GM12878 (cell line): ENCODE measurements around the gene CFAP141. TPM values are rescaled to one million over a fixed set of nuclear protein-coding genes. Genes with fewer than 3 reads are reported as not detected.

Source experiments
- ATAC-seq: fragments of 200-7000 bp; cut with Tn5 transposase; 3 replicates; pipeline ENCODE4 v1.9.1; 2020; ENCODE audit warnings: mild to moderate bottlenecking, moderate library complexity
- BruUV-seq: library from RNA; stranded (reverse); fragments of 400-500 nt; replicated peaks from 2 replicates; lab custom pipeline; 2021; lab: Mats Ljungman, UMichigan
- CTCF ChIA-PET: fragments of 300-600 bp; sonication (Branson Sonifier 250); formaldehyde crosslinking; extraction: SDS; loops from one replicate; lab custom pipeline; 2021; ENCODE audit warnings: inconsistent platforms; lab: Yijun Ruan, JAX
- POLR2A ChIA-PET: fragments of 350-600 bp; formaldehyde crosslinking; extraction: SDS; loops from one replicate; lab custom pipeline; 2021; ENCODE audit warnings: inconsistent platforms; lab: Charles Lee
- RAD21 ChIA-PET: fragments of 300-600 bp; sonication (Branson Sonifier 250); formaldehyde crosslinking; loops from one replicate; lab custom pipeline; 2023; ENCODE audit warnings: antibody characterized with exemption; ENCODE audit not compliant: unreplicated experiment; lab: Charles Lee
- SMC1A ChIA-PET: fragments of 300-600 bp; sonication (Branson Sonifier 250); formaldehyde crosslinking; loops from one replicate; lab custom pipeline; 2023; ENCODE audit not compliant: unreplicated experiment, uncharacterized antibody; lab: Charles Lee
- DNase-seq: peaks from one replicate; pipeline ENCODE4 v3.0.0-alpha.2; 2011; ENCODE audit warnings: low read depth, low spot score
- FAIRE-seq: peaks from 3 replicates; lab custom pipeline; 2011; peaks lifted over from hg19 to GRCh38; lab: Jason Lieb, UNC
- H2AFZ ChIP-seq: 2 replicates; pipeline ENCODE4 v1.6.0; 2011; ENCODE audit warnings: low read depth, low read length, control low read depth; ENCODE audit not compliant: control insufficient read depth
- H3K27ac ChIP-seq: 2 replicates; pipeline ENCODE4 v1.5.1; 2011; ENCODE audit warnings: control low read depth; ENCODE audit not compliant: control insufficient read depth, insufficient read depth
- H3K27me3 ChIP-seq, 2 experiments: replicated peaks in 1 of 2; 2 replicates each; pipeline versions ENCODE4 v1.6.0 to v1.6.1; 2011; ENCODE audit warnings: low read length in 1 of 2; ENCODE audit not compliant: control insufficient read depth in 2 of 2, insufficient read depth in 2 of 2
- H3K36me3 ChIP-seq, 2 experiments: 2 replicates each; pipeline ENCODE4 v1.5.1; 2011; ENCODE audit warnings: low read length in 1 of 2; ENCODE audit not compliant: control insufficient read depth in 2 of 2, insufficient read depth in 2 of 2
- H3K4me1 ChIP-seq: 2 replicates; pipeline ENCODE4 v1.6.1; 2011; ENCODE audit warnings: mild to moderate bottlenecking, low read length, moderate library complexity, mixed read lengths; ENCODE audit not compliant: control insufficient read depth, insufficient read depth
- H3K4me2 ChIP-seq: 2 replicates; pipeline ENCODE4 v1.6.0; 2011; ENCODE audit warnings: control low read depth; ENCODE audit not compliant: control insufficient read depth, insufficient read depth
- H3K4me3 ChIP-seq: fragments of 200-600 bp; sonication (generic); 2 replicates; pipeline ENCODE4 v1.5.1; 2016
- H3K79me2 ChIP-seq: 2 replicates; pipeline ENCODE4 v1.6.0; 2011; ENCODE audit warnings: low read length; ENCODE audit not compliant: control insufficient read depth, insufficient read depth
- H3K9ac ChIP-seq: 2 replicates; pipeline ENCODE4 v1.8.0; 2011; ENCODE audit warnings: low read length, control low read depth, mixed read lengths; ENCODE audit not compliant: control insufficient read depth, insufficient read depth
- H3K9me3 ChIP-seq: replicated peaks from 3 replicates; pipeline ENCODE4 v1.5.1; 2011; ENCODE audit warnings: mild to moderate bottlenecking, low read length; ENCODE audit not compliant: control insufficient read depth, insufficient read depth
- H4K20me1 ChIP-seq: 2 replicates; pipeline ENCODE4 v1.6.0; 2011; ENCODE audit not compliant: control insufficient read depth, insufficient read depth
- CBX5 ChIP-seq: sonication (generic); IDR thresholded peaks from 2 replicates; pipeline ENCODE4 v1.6.1; 2016; ENCODE audit warnings: low read depth, moderate library complexity, mild to moderate bottlenecking, inconsistent platforms
- ETV6 ChIP-seq, 2 experiments: fragments of 450-650 bp in 1 of 2; IDR thresholded peaks in 1 of 2; conservative IDR thresholded peaks in 1 of 2; 2 replicates each; pipeline ENCODE4 v1.6.1; 2014; ENCODE audit warnings: antibody characterized with exemption in 1 of 2, borderline replicate concordance in 1 of 2, low read depth in 1 of 2, mild to moderate bottlenecking in 1 of 2, moderate library complexity in 1 of 2
- EZH2 ChIP-seq: IDR thresholded peaks from 2 replicates; pipeline ENCODE4 v1.6.1; 2012; ENCODE audit warnings: low read depth, mild to moderate bottlenecking, control low read depth, inconsistent platforms, low read length, borderline replicate concordance; ENCODE audit not compliant: control insufficient read depth
- MTA3 ChIP-seq: IDR thresholded peaks from 2 replicates; pipeline ENCODE4 v1.6.1; 2012; ENCODE audit warnings: low read length, inconsistent platforms, borderline replicate concordance
- NR2C1 ChIP-seq: fragments of 450-650 bp; IDR thresholded peaks from 2 replicates; pipeline ENCODE4 v1.6.1; 2017; ENCODE audit warnings: antibody characterized with exemption, mild to moderate bottlenecking, moderate library complexity
- PML ChIP-seq: IDR thresholded peaks from 2 replicates; pipeline ENCODE4 v1.6.1; 2012; ENCODE audit warnings: low read length, inconsistent platforms
- POLR2AphosphoS5 ChIP-seq: IDR thresholded peaks from 2 replicates; pipeline ENCODE4 v1.6.1; 2011; ENCODE audit warnings: mild to moderate bottlenecking, low read length, inconsistent platforms
- RAD21 ChIP-seq: IDR thresholded peaks from 2 replicates; pipeline ENCODE4 v1.6.1; 2011; ENCODE audit warnings: mild to moderate bottlenecking, low read depth, low read length, moderate library complexity; ENCODE audit not compliant: insufficient read depth
- RELB ChIP-seq: fragments of 450-650 bp; IDR thresholded peaks from 2 replicates; pipeline ENCODE4 v1.6.1; 2017; ENCODE audit warnings: low read depth, mild to moderate bottlenecking, moderate library complexity
- RUNX3 ChIP-seq: IDR thresholded peaks from 2 replicates; pipeline ENCODE4 v1.6.1; 2012; ENCODE audit warnings: low read length, inconsistent platforms
- SMAD1 ChIP-seq: fragments of 450-650 bp; IDR thresholded peaks from 2 replicates; pipeline ENCODE4 v1.6.1; 2018; ENCODE audit warnings: mild to moderate bottlenecking, low read depth; ENCODE audit not compliant: partially characterized antibody
- SMC3 ChIP-seq: IDR thresholded peaks from 2 replicates; pipeline ENCODE4 v1.6.1; 2011; ENCODE audit warnings: low read length, improper control_type of control experiment, borderline replicate concordance
- STAT1 ChIP-seq: fragments of 450-650 bp; conservative IDR thresholded peaks from 2 replicates; pipeline ENCODE4 v1.6.1; 2014; ENCODE audit warnings: antibody characterized with exemption, mild to moderate bottlenecking
- TBL1XR1 ChIP-seq: IDR thresholded peaks from 2 replicates; pipeline ENCODE4 v1.6.1; 2012; ENCODE audit warnings: low read depth, low read length, improper control_type of control experiment
- WRNIP1 ChIP-seq: IDR thresholded peaks from 2 replicates; pipeline ENCODE4 v1.6.1; 2011; ENCODE audit warnings: low read depth, low read length, improper control_type of control experiment, borderline replicate concordance
- ZNF217 ChIP-seq: fragments of 450-650 bp; IDR thresholded peaks from 2 replicates; pipeline ENCODE4 v1.6.1; 2017; ENCODE audit warnings: antibody characterized with exemption, mild to moderate bottlenecking
- ZNF24 ChIP-seq: fragments of 450-650 bp; IDR thresholded peaks from 2 replicates; pipeline ENCODE4 v1.6.1; 2017; ENCODE audit warnings: antibody characterized with exemption, mild to moderate bottlenecking
- WGBS: methylation state at CpG from one replicate; pipeline ENCODE4 v1.1.6; 2016; ENCODE audit warnings: low lambda C conversion rate; ENCODE audit not compliant: insufficient replicate concordance, insufficient coverage; ENCODE audit errors: missing lambda C conversion rate; 5-methylcytosine and 5-hydroxymethylcytosine counted together
- in situ Hi-C: fragments of 300-500 bp; cut with MboI; formaldehyde crosslinking; loops from 9 replicates; pipeline ENCODE4 v1.14.3; 2018; ENCODE audit warnings: mixed read lengths
- intact Hi-C: fragments of 100-400 bp; cut with micrococcal nuclease; formaldehyde crosslinking; loops from one replicate; pipeline ENCODE4 v1.14.2; 2022; ENCODE audit not compliant: unreplicated experiment
- polyA plus RNA-seq, 11 experiments: library from polyadenylated mRNA; depleted of rRNA in 4 of 11; unstranded in 6 of 11; stranded (reverse) in 5 of 11; fragments of >200 nt; fragmentation: Nextera tagmentation in 4 of 11; fragmentation: Illumina TruSeq in 1 of 11; extraction: Ambion mirVana in 4 of 11; extraction: Trizol in 1 of 11; gene quantifications; 1 replicate in 1 of 11; 2 replicates in 10 of 11; pipeline versions ENCODE4 v1.2.1 to v1.2.3, GENCODE V29; 2011 to 2016; ENCODE audit warnings: inconsistent platforms in 2 of 11, missing spikeins in 2 of 11, low read depth in 1 of 11
- total RNA-seq, 4 experiments: library from RNA; depleted of rRNA in 3 of 4; stranded (reverse); fragments of >200 nt in 3 of 4; fragmentation: Illumina TruSeq in 1 of 4; extraction: Trizol in 1 of 4; gene quantifications; 2 replicates each; pipeline versions ENCODE4 v1.2.1 to v1.2.3, GENCODE V29; 2013 to 2021
- TF ChIP-seq, protein P1 (sequence below): fragments of 450-650 bp; IDR thresholded peaks from 2 replicates; pipeline ENCODE4 v1.6.1; 2017; ENCODE audit warnings: antibody characterized with exemption, mild to moderate bottlenecking, moderate library complexity

The CFAP141 gene
- total and polyA plus RNA-seq, 10 of the 15 experiments (the other 5 are each of a cell fraction or from before 2014, with no cell fraction given), result not detected

GRCh38 chr1:154198756-154199562 is 7.2 kb downstream of the CFAP141 start (continued):
- 0 out of 2 replicates have a peak, but pooled peaks have one; percentile 14 for TF ChIP-seq RELB
- TF ChIP-seq WRNIP1, result no peak
- no peak for TF ChIP-seq TBL1XR1
- TF ChIP-seq CBX5, result no peak
- no peak for TF ChIP-seq ZNF217
- peak; percentile 76 for TF ChIP-seq RAD21
- TF ChIP-seq POLR2AphosphoS5, result no peak
- no peak for TF ChIP-seq MTA3
- TF ChIP-seq RUNX3, result 0 out of 2 replicates have a peak, but pooled peaks have one; percentile 48
- peak; percentile 63; the same call in 1 of the 2 replicates for TF ChIP-seq SMC3
- TF ChIP-seq, all 136 proteins: peak for 6

GRCh38 chr1:154193821-154194220 is 12.3 kb downstream of the CFAP141 start:
- intact Hi-C loops (no loop called here), in situ Hi-C loops (no loop called here)
- Histone ChIP-seq H3K4me1 (no peaks in the 10 kb centered on the region), H3K36me3 (no peaks in the 10 kb centered on the region), H4K20me1 (no peaks in the 10 kb centered on the region), H3K9ac (no peak overlapping the region), H3K9me3 (no peaks in the 10 kb centered on the region), H3K79me2 (no peaks in the 10 kb centered on the region), H2AFZ (no peak overlapping the region), H3K27ac (no peak overlapping the region), H3K4me2 (no peak overlapping the region), H3K4me3 (no peak overlapping the region), H3K27me3 (peaks cover 0 to 3% of the 10 kb centered on the region in 2 experiments; a peak in 3 of 4 replicates)
- no TSS peak for BruUV-seq
- no peak for DNase-seq
- 39% methylated on average over 8 of the region's 8 CpGs for WGBS
- ChIA-PET CTCF (interaction anchor here (0.9 to 5.6 kb wide), 4 partner anchors 16 to 353 kb away, joined by 3 to 37 read pairs (median 6); no protein-coding TSS in a partner anchor), RAD21 (interaction anchor here (0.7 to 2.0 kb wide), 2 partner anchors 142 to 223 kb away, joined by 3 to 9 read pairs; no protein-coding TSS in a partner anchor), SMC1A (interaction anchor here (0.8 kb wide), 1 partner anchor 48 kb away, joined by 3 read pairs; no protein-coding TSS in a partner anchor), POLR2A (no interaction called here)
- ATAC-seq, result no peak
- FAIRE-seq, result no peak
- no peak for TF ChIP-seq NR2C1
- TF ChIP-seq SMAD1, result no peak
- TF ChIP-seq PML, result no peak
- no peak for TF ChIP-seq ZNF24
- no peak for TF ChIP-seq STAT1
- TF ChIP-seq EZH2, result no peak
- no peak for TF ChIP-seq ETV6 (conservative IDR thresholded peaks at IDR 0.05 in 1 of 2, IDR thresholded peaks at IDR 0.05 in 1 of 2; ENCODE audit: borderline replicate concordance in 1 of 2, low read depth in 1 of 2)
- TF ChIP-seq, protein P1, sequence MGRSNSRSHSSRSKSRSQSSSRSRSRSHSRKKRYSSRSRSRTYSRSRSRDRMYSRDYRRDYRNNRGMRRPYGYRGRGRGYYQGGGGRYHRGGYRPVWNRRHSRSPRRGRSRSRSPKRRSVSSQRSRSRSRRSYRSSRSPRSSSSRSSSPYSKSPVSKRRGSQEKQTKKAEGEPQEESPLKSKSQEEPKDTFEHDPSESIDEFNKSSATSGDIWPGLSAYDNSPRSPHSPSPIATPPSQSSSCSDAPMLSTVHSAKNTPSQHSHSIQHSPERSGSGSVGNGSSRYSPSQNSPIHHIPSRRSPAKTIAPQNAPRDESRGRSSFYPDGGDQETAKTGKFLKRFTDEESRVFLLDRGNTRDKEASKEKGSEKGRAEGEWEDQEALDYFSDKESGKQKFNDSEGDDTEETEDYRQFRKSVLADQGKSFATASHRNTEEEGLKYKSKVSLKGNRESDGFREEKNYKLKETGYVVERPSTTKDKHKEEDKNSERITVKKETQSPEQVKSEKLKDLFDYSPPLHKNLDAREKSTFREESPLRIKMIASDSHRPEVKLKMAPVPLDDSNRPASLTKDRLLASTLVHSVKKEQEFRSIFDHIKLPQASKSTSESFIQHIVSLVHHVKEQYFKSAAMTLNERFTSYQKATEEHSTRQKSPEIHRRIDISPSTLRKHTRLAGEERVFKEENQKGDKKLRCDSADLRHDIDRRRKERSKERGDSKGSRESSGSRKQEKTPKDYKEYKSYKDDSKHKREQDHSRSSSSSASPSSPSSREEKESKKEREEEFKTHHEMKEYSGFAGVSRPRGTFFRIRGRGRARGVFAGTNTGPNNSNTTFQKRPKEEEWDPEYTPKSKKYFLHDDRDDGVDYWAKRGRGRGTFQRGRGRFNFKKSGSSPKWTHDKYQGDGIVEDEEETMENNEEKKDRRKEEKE, result no peak
